Calu3 (cell line): ENCODE measurements around the gene BOD1. TPM values are rescaled to one million over a fixed set of nuclear protein-coding genes. Genes with fewer than 3 reads are reported as not detected.

ENCODE experiments used
- BruUV-seq: library from RNA; stranded (reverse); fragments of 400-500 nt; replicated peaks from 2 replicates; lab custom pipeline; 2021; lab: Mats Ljungman, UMichigan
- CTCF ChIA-PET: fragments of 300-600 bp; sonication (Branson Sonifier 250); formaldehyde crosslinking; loops from one replicate; lab custom pipeline; 2022; ENCODE audit warnings: antibody characterized with exemption; lab: Charles Lee
- DNase-seq: peaks from one replicate; pipeline ENCODE4 v3.0.0; 2022
- H3K27ac Mint-ChIP-seq: one replicate; pipeline ENCODE4 v1.8.0; 2022; ENCODE audit warnings: mixed read lengths; ENCODE audit not compliant: unreplicated experiment
- H3K27me3 Mint-ChIP-seq: one replicate; pipeline ENCODE4 v1.8.0; 2022; ENCODE audit warnings: mixed read lengths; ENCODE audit not compliant: unreplicated experiment
- H3K36me3 Mint-ChIP-seq: one replicate; pipeline ENCODE4 v1.8.0; 2022; ENCODE audit warnings: mild to moderate bottlenecking, moderate library complexity, mixed read lengths; ENCODE audit not compliant: insufficient read depth, unreplicated experiment
- H3K4me1 Mint-ChIP-seq: one replicate; pipeline ENCODE4 v1.8.0; 2022; ENCODE audit warnings: mild to moderate bottlenecking, low read depth, mixed read lengths; ENCODE audit not compliant: unreplicated experiment
- H3K4me3 Mint-ChIP-seq: one replicate; pipeline ENCODE4 v1.8.0; 2022; ENCODE audit warnings: mild to moderate bottlenecking, low read depth, moderate library complexity, mixed read lengths; ENCODE audit not compliant: unreplicated experiment
- H3K9me3 Mint-ChIP-seq: one replicate; pipeline ENCODE4 v1.8.0; 2022; ENCODE audit warnings: low read depth, mixed read lengths; ENCODE audit not compliant: unreplicated experiment
- CTCF ChIP-seq: fragments of 200-600 bp; IDR thresholded peaks from one replicate; pipeline ENCODE4 v1.8.0; 2022; ENCODE audit warnings: antibody characterized with exemption; ENCODE audit not compliant: unreplicated experiment
- intact Hi-C: fragments of 100-400 bp; cut with micrococcal nuclease; formaldehyde crosslinking; loops from one replicate; pipeline ENCODE4 v1.10.0; 2022; ENCODE audit not compliant: unreplicated experiment
- total RNA-seq: library from RNA; stranded (reverse); gene quantifications from 2 replicates; pipeline ENCODE4 v1.2.3, GENCODE V29; 2022

Gene BOD1
- total RNA-seq, 1 experiment from 2014 or later = 92.8 TPM

DNA sequence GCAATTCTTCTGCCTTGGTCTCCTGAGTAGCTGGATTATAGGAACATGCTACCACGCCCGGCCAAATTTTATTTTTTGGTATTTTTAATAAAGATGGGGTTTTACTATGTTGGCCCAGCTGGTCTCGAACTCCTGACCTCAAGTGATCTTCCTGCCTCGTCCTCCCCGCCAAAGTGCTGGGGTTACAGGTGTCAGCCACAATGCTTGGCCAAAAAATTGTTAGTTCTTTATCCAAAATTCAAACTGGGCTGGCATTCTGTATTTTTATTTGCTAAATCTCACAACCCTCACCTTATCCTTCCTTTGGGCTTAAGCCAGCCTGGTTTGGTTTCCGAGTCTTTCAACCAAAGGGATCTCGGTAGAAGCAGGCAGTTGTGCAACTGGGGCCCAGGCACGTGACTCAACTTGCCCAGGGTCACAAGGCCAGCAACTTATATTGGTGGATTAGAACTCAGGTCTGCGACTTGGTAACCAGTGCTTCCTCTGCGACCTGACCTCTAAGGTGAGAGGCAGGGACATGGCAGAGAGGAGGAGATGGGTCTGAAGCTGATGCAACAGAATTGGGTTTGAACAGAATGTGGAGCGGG is 26.5 kb upstream of the BOD1 start:
- no peak for TF ChIP-seq CTCF
- BruUV-seq = no TSS peak
- no peak for DNase-seq
- intact Hi-C loops = no loop called here
- Mint-ChIP-seq H3K4me1 (no peaks in the 10 kb centered on the region), H3K36me3 (no peaks in the 10 kb centered on the region), H3K27me3 (peaks cover 44% of the 10 kb centered on the region), H3K9me3 (no peaks in the 10 kb centered on the region), H3K27ac (no peak overlapping the region), H3K4me3 (no peak overlapping the region)
- CTCF ChIA-PET = interaction anchor here (0.6 to 0.7 kb wide), 2 partner anchors 179 to 422 kb away, joined by 3 to 5 read pairs; no protein-coding TSS in a partner anchor

DNA sequence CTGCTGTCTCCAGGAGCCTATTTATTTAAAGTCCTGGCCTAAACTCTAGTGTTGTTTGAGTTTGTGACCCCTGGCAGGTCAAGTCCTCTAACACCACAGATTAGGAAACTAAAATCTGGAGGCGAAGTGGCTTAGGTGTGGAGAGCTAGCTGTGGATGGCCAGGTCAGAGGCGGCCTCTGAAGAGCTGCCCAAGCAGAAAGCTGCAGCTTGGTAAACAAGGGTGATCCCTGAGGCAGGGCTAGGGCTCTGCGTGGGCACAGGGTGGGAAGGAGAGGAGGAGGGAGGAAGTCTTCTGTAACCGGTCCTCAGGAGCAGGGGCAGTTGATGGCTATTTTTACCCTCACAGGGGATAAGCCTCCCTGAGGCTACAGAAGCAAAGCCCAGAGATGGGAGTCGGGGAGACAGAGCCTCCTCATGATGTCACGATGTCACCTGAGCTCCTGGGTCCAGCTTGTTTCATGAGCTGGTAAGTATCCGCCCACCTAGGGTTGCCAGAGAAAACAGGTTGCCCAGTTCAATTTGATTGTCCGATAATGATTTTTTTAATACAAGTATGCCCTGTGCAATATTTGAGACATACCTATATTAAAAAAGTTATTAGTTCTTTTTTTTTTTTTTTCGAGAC is 25.9 kb upstream of the BOD1 start:
- no TSS peak for BruUV-seq
- no peak for TF ChIP-seq CTCF
- Mint-ChIP-seq H3K27me3 (peaks cover 43% of the 10 kb centered on the region), H3K4me3 (no peak overlapping the region), H3K36me3 (no peaks in the 10 kb centered on the region), H3K27ac (no peak overlapping the region), H3K9me3 (no peaks in the 10 kb centered on the region), H3K4me1 (no peaks in the 10 kb centered on the region)
- DNase-seq = no peak
- CTCF ChIA-PET = interaction anchor here (0.6 to 0.7 kb wide), 2 partner anchors 21 to 180 kb away, joined by 3 to 5 read pairs; no protein-coding TSS in a partner anchor
- intact Hi-C loops = no loop called here

DNA sequence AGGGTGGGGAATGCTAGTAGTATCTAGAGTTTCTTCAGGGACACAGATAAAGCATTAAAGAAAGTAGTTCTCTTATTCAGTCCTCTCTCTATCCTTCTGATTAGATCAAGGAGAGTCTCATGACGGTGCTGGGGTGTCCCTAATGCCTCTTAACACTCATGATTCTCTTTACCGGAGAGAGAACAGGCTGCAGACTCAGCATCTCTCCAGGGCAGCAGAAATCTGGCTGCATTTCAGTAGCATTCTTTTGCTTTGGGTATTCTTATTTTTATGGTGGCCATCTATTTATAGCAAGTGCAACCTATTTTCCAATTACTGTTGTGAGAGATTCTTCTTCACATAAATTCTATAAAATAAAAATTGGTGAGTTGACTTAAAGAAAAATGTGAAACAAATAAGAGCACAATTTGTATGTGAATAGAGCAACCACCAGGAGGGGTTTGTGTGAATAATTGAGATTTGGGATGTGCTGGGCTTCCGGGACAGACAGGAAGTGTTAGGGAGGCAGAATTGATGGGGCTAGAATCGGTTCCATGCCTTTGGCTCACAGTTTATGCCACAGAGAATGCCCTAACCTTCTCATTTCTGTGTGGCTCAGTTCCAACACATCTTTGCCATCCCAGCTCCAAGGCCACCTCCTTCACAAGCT is 23.8 kb upstream of the BOD1 start:
- Mint-ChIP-seq H3K27ac (no peak overlapping the region), H3K4me3 (no peak overlapping the region), H3K36me3 (no peaks in the 10 kb centered on the region), H3K4me1 (no peaks in the 10 kb centered on the region), H3K9me3 (no peaks in the 10 kb centered on the region), H3K27me3 (peaks cover 24% of the 10 kb centered on the region)
- intact Hi-C loops = no loop called here
- no TSS peak for BruUV-seq
- CTCF ChIA-PET = no interaction called here
- no peak for DNase-seq
- TF ChIP-seq CTCF = no peak

- intact Hi-C loops = no loop called here
- no peak overlapping the region for H3K4me3 Mint-ChIP-seq
- no TSS peak for BruUV-seq
- H3K27ac Mint-ChIP-seq = no peak overlapping the region
- peaks cover 28% of the 10 kb centered on the region for H3K27me3 Mint-ChIP-seq
- CTCF ChIA-PET = no interaction called here
- no peaks in the 10 kb centered on the region for H3K4me1 Mint-ChIP-seq
- DNase-seq = no peak
- TF ChIP-seq CTCF = no peak
- H3K36me3 Mint-ChIP-seq = no peaks in the 10 kb centered on the region
- H3K9me3 Mint-ChIP-seq = peaks cover 3% of the 10 kb centered on the region
Measured at GRCh38 chr5:173638126-173639040, 21.9 kb upstream of the BOD1 start.
